H1 (cell line): Measurements from ENCODE around the gene FOXA2. TPM values are rescaled to one million over a fixed set of nuclear protein-coding genes. Genes with fewer than 3 reads are reported as not detected.
A peak's percentile ranks its signal among the peaks of the same experiment; 100 is the strongest.

Experiments used
- EZH2 ChIP-seq: fragments of 200-600 bp; sonication (generic); IDR thresholded peaks from 2 replicates; pipeline ENCODE4 v1.7.1; 2012; ENCODE audit warnings: low read depth, mild to moderate bottlenecking, moderate library complexity, low read length, inconsistent platforms; ENCODE audit not compliant: severe bottlenecking
- JUND ChIP-seq: IDR thresholded peaks from 2 replicates; pipeline ENCODE4 v1.6.1; 2011; ENCODE audit warnings: mild to moderate bottlenecking, improper control_type of control experiment, low read length
- RAD21 ChIP-seq, 2 experiments: IDR thresholded peaks in 1 of 2; conservative IDR thresholded peaks in 1 of 2; 2 replicates each; pipeline ENCODE4 v1.6.1; 2011; ENCODE audit warnings: low read depth in 2 of 2, low read length in 2 of 2, improper control_type of control experiment in 1 of 2, inconsistent platforms in 1 of 2, mild to moderate bottlenecking in 1 of 2, moderate library complexity in 1 of 2
- RXRA ChIP-seq: IDR thresholded peaks from 2 replicates; pipeline ENCODE4 v1.6.1; 2011; ENCODE audit warnings: low read depth, mild to moderate bottlenecking, low read length, moderate library complexity; ENCODE audit not compliant: insufficient read depth
- SP4 ChIP-seq: IDR thresholded peaks from 2 replicates; pipeline ENCODE4 v1.6.1; 2012; ENCODE audit warnings: low read length, inconsistent platforms
- polyA plus RNA-seq, 7 experiments: library from polyadenylated mRNA; depleted of rRNA in 3 of 7; stranded (reverse) in 5 of 7; unstranded in 2 of 7; fragments of >200 nt in 5 of 7; fragments of 200-250 nt in 2 of 7; gene quantifications; 1 replicate in 5 of 7; 2 replicates in 1 of 7; 4 replicates in 1 of 7; pipeline versions ENCODE4 v1.2.1 to v1.2.3, GENCODE V29; 2011 to 2013; ENCODE audit warnings: missing spikeins in 2 of 7, mixed read lengths in 2 of 7
- total RNA-seq: library from RNA; stranded (reverse); fragmentation: NEBNext Ultra II Directional; extraction: Animal tissue kit (Norgen Biotek cat#: 25700); gene quantifications from 2 replicates; pipeline ENCODE4 v1.2.1, GENCODE V29; 2021
- TF ChIP-seq, protein P1 (sequence below): fragments of 300-600 bp; sonication (generic); IDR thresholded peaks from 2 replicates; pipeline ENCODE4 v1.7.1; 2012; ENCODE audit warnings: low read length, moderate library complexity, mild to moderate bottlenecking, inconsistent platforms; ENCODE audit not compliant: insufficient replicate concordance

Gene FOXA2
- total and polyA plus RNA-seq, 2 of the 8 experiments (the other 6 are each of a cell fraction or from before 2014, with no cell fraction given) = not detected

DNA sequence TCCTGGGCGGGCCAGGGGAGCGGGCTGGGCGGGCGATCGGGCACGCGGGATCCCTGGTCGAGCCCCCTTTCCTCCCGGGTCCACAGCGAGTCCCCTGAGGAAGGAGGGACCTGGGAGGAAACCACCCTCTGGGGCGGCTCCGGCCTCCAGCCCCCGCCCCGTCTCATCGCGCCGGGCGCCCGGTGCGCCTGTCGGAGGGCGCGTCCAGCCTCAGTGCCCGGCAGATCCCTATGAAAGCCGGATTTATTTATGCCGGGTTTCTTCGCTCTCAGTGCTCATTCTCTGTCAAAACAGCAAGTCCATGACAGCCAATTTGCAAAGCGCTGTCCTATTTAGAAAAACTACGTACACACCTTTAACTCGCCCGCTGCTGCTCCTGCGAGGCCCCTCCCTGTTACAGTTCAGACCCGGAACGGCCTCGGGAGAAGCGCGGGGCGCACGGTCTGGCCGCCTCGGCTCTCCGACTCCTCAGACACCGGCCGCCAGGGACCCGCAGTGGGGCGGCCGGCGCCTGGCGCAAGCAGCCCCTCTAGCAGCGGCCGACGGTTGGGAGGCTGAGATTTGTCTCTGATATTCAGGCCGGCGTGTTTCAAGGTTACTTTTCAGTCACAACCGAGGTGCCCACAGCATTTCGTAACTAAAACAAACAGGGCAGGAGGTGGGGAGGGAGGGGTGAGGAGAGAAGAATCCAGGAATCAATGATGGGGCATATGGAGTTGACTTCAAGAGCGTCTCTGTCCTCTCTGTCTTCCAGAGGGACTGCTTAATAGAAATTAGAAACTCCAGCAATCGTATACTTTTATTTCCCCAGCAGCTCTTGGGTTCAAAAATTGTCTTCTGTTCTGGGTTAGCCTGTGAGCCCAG lies 782 bp upstream of the FOXA2 start (continued):
- TF ChIP-seq EZH2 = peak; percentile 99
- TF ChIP-seq RAD21 (IDR thresholded peaks at IDR 0.05 in 1 of 2, conservative IDR thresholded peaks at IDR 0.05 in 1 of 2; ENCODE audit: low read depth in 2 of 2, low read length in 2 of 2) = no peak
- TF ChIP-seq SP4 = no peak
- TF ChIP-seq, protein P1, sequence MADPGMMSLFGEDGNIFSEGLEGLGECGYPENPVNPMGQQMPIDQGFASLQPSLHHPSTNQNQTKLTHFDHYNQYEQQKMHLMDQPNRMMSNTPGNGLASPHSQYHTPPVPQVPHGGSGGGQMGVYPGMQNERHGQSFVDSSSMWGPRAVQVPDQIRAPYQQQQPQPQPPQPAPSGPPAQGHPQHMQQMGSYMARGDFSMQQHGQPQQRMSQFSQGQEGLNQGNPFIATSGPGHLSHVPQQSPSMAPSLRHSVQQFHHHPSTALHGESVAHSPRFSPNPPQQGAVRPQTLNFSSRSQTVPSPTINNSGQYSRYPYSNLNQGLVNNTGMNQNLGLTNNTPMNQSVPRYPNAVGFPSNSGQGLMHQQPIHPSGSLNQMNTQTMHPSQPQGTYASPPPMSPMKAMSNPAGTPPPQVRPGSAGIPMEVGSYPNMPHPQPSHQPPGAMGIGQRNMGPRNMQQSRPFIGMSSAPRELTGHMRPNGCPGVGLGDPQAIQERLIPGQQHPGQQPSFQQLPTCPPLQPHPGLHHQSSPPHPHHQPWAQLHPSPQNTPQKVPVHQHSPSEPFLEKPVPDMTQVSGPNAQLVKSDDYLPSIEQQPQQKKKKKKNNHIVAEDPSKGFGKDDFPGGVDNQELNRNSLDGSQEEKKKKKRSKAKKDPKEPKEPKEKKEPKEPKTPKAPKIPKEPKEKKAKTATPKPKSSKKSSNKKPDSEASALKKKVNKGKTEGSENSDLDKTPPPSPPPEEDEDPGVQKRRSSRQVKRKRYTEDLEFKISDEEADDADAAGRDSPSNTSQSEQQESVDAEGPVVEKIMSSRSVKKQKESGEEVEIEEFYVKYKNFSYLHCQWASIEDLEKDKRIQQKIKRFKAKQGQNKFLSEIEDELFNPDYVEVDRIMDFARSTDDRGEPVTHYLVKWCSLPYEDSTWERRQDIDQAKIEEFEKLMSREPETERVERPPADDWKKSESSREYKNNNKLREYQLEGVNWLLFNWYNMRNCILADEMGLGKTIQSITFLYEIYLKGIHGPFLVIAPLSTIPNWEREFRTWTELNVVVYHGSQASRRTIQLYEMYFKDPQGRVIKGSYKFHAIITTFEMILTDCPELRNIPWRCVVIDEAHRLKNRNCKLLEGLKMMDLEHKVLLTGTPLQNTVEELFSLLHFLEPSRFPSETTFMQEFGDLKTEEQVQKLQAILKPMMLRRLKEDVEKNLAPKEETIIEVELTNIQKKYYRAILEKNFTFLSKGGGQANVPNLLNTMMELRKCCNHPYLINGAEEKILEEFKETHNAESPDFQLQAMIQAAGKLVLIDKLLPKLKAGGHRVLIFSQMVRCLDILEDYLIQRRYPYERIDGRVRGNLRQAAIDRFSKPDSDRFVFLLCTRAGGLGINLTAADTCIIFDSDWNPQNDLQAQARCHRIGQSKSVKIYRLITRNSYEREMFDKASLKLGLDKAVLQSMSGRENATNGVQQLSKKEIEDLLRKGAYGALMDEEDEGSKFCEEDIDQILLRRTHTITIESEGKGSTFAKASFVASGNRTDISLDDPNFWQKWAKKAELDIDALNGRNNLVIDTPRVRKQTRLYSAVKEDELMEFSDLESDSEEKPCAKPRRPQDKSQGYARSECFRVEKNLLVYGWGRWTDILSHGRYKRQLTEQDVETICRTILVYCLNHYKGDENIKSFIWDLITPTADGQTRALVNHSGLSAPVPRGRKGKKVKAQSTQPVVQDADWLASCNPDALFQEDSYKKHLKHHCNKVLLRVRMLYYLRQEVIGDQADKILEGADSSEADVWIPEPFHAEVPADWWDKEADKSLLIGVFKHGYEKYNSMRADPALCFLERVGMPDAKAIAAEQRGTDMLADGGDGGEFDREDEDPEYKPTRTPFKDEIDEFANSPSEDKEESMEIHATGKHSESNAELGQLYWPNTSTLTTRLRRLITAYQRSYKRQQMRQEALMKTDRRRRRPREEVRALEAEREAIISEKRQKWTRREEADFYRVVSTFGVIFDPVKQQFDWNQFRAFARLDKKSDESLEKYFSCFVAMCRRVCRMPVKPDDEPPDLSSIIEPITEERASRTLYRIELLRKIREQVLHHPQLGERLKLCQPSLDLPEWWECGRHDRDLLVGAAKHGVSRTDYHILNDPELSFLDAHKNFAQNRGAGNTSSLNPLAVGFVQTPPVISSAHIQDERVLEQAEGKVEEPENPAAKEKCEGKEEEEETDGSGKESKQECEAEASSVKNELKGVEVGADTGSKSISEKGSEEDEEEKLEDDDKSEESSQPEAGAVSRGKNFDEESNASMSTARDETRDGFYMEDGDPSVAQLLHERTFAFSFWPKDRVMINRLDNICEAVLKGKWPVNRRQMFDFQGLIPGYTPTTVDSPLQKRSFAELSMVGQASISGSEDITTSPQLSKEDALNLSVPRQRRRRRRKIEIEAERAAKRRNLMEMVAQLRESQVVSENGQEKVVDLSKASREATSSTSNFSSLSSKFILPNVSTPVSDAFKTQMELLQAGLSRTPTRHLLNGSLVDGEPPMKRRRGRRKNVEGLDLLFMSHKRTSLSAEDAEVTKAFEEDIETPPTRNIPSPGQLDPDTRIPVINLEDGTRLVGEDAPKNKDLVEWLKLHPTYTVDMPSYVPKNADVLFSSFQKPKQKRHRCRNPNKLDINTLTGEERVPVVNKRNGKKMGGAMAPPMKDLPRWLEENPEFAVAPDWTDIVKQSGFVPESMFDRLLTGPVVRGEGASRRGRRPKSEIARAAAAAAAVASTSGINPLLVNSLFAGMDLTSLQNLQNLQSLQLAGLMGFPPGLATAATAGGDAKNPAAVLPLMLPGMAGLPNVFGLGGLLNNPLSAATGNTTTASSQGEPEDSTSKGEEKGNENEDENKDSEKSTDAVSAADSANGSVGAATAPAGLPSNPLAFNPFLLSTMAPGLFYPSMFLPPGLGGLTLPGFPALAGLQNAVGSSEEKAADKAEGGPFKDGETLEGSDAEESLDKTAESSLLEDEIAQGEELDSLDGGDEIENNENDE = no peak
- no peak for TF ChIP-seq RXRA
- no peak for TF ChIP-seq JUND
- TF ChIP-seq, all 59 proteins: peak for 5
